Measurements from ENCODE around the gene FUCA1. TPM values are rescaled to one million over a fixed set of nuclear protein-coding genes. Genes with fewer than 3 reads are reported as not detected.

The FUCA1 gene
- polyA plus RNA-seq, 3 donors, result 24.2 to 97.7 (median 96.6) TPM

DNA sequence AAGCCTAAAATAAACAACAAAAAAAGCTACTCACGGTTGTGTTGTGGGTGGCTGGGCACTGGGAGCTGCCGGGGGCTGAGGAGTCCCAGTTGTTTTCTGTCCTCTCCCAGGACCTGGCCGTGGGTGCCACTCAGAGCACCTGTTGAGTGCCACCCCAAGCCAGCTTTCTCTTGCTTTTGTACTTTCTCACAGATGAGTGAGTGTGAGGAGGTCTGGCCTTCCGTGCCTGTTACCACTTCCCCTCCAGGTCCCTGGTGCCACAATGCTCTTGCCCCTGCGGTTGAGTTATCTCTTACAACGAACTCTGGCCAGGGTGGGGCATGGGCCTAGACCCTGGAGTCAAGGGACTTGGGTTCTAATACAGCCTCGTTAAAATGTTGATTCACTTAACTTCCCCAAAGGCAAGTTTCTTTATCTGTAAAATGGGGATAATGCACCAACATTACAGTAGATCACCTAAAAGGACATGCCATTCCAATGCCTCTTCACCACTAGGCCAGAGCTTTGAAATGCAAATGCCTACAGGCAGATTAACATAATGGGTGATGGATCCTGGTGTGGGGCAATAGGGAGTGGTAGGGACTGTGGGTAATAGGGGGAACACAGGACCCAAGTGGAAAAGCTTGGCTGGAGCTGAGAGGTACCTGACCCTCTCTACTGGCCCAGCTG is 45.3 kb upstream of the FUCA1 start, which contains the start of gene CNR2:
TSS of gene CNR2 (minus strand) at position 151 of the 669 bp plus-strand sequence. CDS start 37,745 bp downstream, outside the sequence.
- H3K9me3 ChIP-seq (replicated peaks in 1 of 2; ENCODE audit: control insufficient read depth in 1 of 2, insufficient read depth in 1 of 2, low read length in 2 of 2), result no peaks in the 10 kb centered on the region
- Mint-ChIP-seq H3K27ac (peak within 1 kb of the TSS in 4 of 7 donors; percentile 11 to 82 (median 36)), H3K36me3 (peaks cover 0 to 5% of the 10 kb centered on the region in 2 donors), H3K27me3 (ENCODE audit: low read depth in 3 of 3) (no peaks in the 10 kb centered on the region), H3K9me3 (peaks cover 0 to 2% (median 0%) of the 10 kb centered on the region in 7 donors), H3K4me1 (peaks cover 69% of the 10 kb centered on the region), H3K4me3 (peak within 1 kb of the TSS in 1 of 2 donors; percentile 34)
- H3K27me3 ChIP-seq (ENCODE audit: control insufficient read depth in 2 of 2, insufficient read depth in 2 of 2, low read length in 2 of 2), result no peaks in the 10 kb centered on the region
- TF ChIP-seq, protein P1, sequence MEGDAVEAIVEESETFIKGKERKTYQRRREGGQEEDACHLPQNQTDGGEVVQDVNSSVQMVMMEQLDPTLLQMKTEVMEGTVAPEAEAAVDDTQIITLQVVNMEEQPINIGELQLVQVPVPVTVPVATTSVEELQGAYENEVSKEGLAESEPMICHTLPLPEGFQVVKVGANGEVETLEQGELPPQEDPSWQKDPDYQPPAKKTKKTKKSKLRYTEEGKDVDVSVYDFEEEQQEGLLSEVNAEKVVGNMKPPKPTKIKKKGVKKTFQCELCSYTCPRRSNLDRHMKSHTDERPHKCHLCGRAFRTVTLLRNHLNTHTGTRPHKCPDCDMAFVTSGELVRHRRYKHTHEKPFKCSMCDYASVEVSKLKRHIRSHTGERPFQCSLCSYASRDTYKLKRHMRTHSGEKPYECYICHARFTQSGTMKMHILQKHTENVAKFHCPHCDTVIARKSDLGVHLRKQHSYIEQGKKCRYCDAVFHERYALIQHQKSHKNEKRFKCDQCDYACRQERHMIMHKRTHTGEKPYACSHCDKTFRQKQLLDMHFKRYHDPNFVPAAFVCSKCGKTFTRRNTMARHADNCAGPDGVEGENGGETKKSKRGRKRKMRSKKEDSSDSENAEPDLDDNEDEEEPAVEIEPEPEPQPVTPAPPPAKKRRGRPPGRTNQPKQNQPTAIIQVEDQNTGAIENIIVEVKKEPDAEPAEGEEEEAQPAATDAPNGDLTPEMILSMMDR (IDR thresholded peaks at IDR 0.05), result no peak
- intact Hi-C loops (cut with micrococcal nuclease), result loop anchor here in 1 of 2 donors (10.0 kb wide), 1 partner anchor 109 kb away; the partner anchor contains the start of gene GALE
- 0% methylated on average over 2 of the region's 7 CpGs for WGBS (ENCODE audit: insufficient coverage)
- H3K27ac ChIP-seq (ENCODE audit: low read depth in 1 of 2, low read length in 2 of 2), result no peak within 1 kb of the TSS
- peak within 1 kb of the TSS; percentile 6 for H2AFZ ChIP-seq (ENCODE audit: insufficient read depth, low read depth, low read length, poor library complexity, severe bottlenecking)
- H3K36me3 ChIP-seq (replicated peaks in 1 of 2; ENCODE audit: control insufficient read depth in 1 of 2, insufficient read depth in 2 of 2, low read length in 2 of 2), result no peaks in the 10 kb centered on the region
- peaks cover 69% of the 10 kb centered on the region in 2 donors for H3K4me1 ChIP-seq (ENCODE audit: control insufficient read depth in 1 of 2, insufficient read depth in 2 of 2, low read length in 2 of 2)
- no peak within 1 kb of the TSS for H3K4me3 ChIP-seq (replicated peaks in 1 of 3; ENCODE audit: low read depth in 2 of 3, low read length in 3 of 3)
- H4K20me1 ChIP-seq (ENCODE audit: insufficient read depth, low read length), result no peaks in the 10 kb centered on the region
- no peaks in the 10 kb centered on the region for H3K79me2 ChIP-seq (ENCODE audit: insufficient read depth, low read length)
- peak in 2 of 3 donors; percentile 33 to 47 for DNase-seq
- peak within 1 kb of the TSS; percentile 1 for H3K4me2 ChIP-seq (replicated peaks; ENCODE audit: extremely low read depth, low read length, poor library complexity, severe bottlenecking)
- no peak within 1 kb of the TSS for H3K9ac ChIP-seq (ENCODE audit: insufficient read depth, low read length, poor library complexity, severe bottlenecking)

DNA sequence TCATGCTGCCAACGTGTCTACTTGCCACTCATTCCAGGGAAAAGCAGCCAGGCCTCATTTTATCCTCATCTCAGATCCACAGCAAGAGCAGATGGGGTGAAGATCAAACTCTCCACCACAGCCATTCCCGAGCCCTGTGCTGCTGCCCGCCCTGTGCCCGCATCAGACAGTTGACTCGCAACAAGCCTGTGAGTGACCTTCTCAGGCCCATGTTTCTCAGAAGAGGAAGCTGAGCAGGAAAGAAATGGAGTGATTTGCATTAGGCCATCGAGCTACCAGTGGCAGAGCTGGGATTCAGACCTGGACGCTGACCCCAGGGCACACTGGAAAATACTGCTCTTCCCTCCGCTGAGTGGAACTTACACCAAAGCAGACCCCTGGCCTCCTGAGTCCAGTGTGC is 43.8 kb upstream of the FUCA1 start:
- no peaks in the 10 kb centered on the region for H4K20me1 ChIP-seq (ENCODE audit: insufficient read depth, low read length)
- peaks cover 77 to 79% of the 10 kb centered on the region in 2 donors for H3K4me1 ChIP-seq (ENCODE audit: control insufficient read depth in 1 of 2, insufficient read depth in 2 of 2, low read length in 2 of 2)
- no peaks in the 10 kb centered on the region for H3K27me3 Mint-ChIP-seq (ENCODE audit: low read depth in 3 of 3)
- H3K4me1 Mint-ChIP-seq, result peaks cover 74% of the 10 kb centered on the region
- H3K36me3 ChIP-seq (replicated peaks in 1 of 2; ENCODE audit: control insufficient read depth in 1 of 2, insufficient read depth in 2 of 2, low read length in 2 of 2), result no peaks in the 10 kb centered on the region
- H3K9me3 ChIP-seq (replicated peaks in 1 of 2; ENCODE audit: control insufficient read depth in 1 of 2, insufficient read depth in 1 of 2, low read length in 2 of 2), result no peaks in the 10 kb centered on the region
- H3K27ac ChIP-seq (ENCODE audit: low read depth in 1 of 2, low read length in 2 of 2), result peak overlapping the region in 1 of 2 donors; percentile 20
- H3K4me3 Mint-ChIP-seq, result peak overlapping the region in 1 of 2 donors; percentile 31
- WGBS (ENCODE audit: insufficient coverage), result 73% methylated on average over 4 of the region's 8 CpGs
- no peak overlapping the region for H2AFZ ChIP-seq (ENCODE audit: insufficient read depth, low read depth, low read length, poor library complexity, severe bottlenecking)
- H3K27me3 ChIP-seq (ENCODE audit: control insufficient read depth in 2 of 2, insufficient read depth in 2 of 2, low read length in 2 of 2), result no peaks in the 10 kb centered on the region
- peaks cover 0 to 5% of the 10 kb centered on the region in 2 donors for H3K36me3 Mint-ChIP-seq
- no peak overlapping the region for H3K4me2 ChIP-seq (replicated peaks; ENCODE audit: extremely low read depth, low read length, poor library complexity, severe bottlenecking)
- intact Hi-C loops (cut with micrococcal nuclease), result loop anchor here in 1 of 2 donors (10.0 kb wide), 1 partner anchor 107 kb away; the partner anchor contains the start of gene GALE
- TF ChIP-seq, protein P1 (IDR thresholded peaks at IDR 0.05), result no peak
- peak in 2 of 3 donors; percentile 40 to 43 for DNase-seq
- peaks cover 0 to 2% (median 0%) of the 10 kb centered on the region in 7 donors for H3K9me3 Mint-ChIP-seq
- H3K4me3 ChIP-seq (replicated peaks in 1 of 3; ENCODE audit: low read depth in 2 of 3, low read length in 3 of 3), result no peak overlapping the region
- H3K9ac ChIP-seq (ENCODE audit: insufficient read depth, low read length, poor library complexity, severe bottlenecking), result no peak overlapping the region
- no peaks in the 10 kb centered on the region for H3K79me2 ChIP-seq (ENCODE audit: insufficient read depth, low read length)
- peak overlapping the region in 3 of 7 donors; percentile 3 to 74 (median 28) for H3K27ac Mint-ChIP-seq

All from CD14-positive monocyte (primary cell).